DMS53 (cell line): ENCODE results near the gene SAMD14.

Source experiments
- DNase-seq: peaks from one replicate; lab custom pipeline; 2025; lab: John Stamatoyannopoulos, UW

SAMD14 gene

DNA sequence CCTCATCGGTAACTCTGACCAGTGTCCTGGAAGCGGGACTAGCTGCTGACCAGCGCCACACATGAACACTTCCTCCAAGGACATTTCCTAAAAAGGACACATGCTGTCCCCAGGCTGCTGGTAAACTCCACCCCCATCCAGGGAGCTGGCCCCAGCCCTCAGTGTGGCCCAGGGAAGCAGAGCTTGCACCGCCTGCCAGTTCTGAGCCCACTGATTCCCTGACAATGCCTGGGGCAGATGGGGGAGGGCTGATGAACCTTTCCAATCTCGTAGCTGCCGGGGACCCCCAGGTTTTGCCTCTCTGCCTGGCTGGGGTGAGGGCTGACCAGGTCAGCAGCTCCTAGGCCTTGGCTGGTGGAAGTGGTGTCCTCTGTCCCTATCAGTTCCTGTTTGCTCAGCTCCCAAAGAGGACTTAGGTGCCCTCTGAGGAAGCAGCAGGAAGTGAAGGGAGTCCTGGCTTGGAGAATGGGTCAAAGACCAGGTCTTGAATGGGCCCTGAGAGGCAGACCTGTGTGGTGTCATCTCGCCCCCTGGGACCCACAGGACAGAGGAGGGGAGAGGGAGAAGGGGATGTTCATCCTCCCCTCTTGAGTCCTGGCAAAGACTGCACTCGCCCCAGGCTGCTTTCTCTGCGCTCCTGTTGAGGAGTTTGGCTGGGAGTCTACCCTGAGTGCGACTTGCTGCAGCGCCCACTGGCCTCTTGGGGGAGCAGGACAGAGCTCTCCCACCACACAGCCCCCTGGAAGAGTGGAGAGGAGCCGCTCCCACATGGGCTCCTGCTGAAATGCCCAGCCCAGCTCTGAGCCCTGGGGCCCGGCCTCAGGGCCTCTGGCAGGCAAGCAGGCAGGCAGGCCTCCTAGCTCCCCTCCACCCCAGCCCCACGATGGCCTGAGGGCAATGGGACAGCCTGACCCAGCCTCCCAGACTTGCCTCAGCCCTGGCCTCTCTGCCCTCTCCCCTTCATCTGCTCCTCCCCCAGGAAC, 18.0 kb downstream of the SAMD14 start:
- DNase-seq, result peak; percentile 30

DNA sequence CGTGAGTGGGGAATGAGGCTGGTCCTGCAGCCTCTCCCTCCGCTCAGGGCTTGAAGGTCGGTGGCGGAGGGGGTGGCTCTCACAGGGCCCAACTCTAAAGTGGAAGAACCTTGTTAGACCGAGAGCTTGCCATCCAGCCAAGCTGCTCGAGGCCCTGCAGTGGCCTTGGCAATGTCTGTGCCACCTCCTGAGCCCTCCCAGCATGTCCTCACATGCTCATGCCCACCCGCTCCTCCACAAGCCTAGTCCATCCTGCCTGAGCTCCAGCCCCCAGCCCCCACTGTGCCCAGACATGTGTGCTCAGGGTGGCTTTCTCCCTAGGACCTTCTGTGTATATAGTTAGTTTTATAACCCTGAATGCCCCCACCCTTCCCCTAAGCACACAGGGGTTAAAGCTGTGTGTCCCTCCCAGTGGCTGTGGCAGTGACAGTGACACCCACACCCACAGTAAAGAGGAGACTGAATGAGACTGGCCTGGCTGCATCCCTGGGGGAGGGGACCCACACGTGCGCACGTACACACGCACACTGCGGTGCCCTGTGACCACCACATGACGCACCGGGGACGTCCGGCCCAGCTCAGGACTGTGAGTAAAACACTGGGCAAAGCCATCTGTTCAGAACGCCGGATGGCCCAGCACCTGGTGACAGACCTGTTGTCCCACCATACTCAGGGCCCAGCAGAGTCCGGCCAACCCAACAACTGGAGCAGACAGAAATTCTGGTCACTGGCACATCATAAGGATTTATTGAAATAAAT, 19.2 kb downstream of the SAMD14 start:
- DNase-seq, result no peak

DNA sequence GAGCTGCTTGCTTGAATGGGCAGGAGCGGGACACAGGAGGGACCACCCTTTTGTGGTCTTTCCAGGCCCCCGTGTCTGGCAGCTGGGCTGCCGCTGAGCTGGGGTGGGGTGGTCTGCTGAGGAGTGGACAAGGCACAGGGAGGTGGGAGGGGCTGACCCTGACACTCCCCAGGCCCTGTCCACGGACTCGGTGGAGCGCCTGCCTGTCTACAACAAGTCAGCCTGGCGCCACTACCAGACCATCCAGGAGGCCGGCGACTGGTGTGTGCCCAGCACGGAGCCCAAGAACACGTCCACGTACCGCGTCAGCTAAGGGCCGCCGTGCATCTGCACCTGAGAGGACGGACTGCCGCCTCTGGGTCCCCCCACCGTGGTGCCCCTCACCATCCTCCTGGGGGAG, 20.2 kb downstream of the SAMD14 start:
- no peak for DNase-seq

DNA sequence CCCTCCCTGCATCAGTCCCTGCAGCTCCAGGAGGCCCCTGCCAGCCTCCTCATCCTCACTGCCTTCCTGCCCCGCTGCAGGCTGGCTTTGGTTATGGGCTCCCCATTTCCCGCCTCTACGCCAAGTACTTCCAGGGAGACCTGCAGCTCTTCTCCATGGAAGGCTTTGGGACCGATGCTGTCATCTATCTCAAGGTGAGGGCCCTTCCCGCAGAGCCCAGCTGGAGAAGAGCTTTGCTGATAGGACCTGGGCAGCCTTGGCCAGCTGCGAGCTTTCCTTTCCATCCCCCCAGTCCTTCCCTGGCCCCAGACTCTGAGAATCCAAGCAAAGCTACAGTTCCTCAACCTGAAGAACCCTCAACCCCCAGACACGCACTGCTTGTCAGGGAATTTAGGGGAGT, 20.8 kb downstream of the SAMD14 start:
- no peak for DNase-seq

DNA sequence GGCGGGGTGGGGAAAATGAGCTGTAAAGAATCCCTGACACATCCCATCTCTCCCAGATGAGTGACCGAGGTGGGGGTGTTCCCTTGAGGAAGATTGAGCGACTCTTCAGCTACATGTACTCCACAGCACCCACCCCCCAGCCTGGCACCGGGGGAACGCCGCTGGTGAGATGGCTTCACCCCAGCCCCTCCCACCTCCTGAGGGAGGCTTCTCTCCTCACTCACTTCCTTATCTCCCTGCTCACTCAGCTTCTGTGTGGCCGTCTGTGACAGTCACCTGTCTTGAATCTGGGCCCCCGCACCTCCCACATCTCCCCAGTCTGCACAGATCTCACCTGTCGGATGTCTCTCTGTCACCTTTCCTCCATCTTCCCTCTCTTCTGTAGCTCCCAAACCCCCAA, 21.4 kb downstream of the SAMD14 start:
- no peak for DNase-seq

DNA sequence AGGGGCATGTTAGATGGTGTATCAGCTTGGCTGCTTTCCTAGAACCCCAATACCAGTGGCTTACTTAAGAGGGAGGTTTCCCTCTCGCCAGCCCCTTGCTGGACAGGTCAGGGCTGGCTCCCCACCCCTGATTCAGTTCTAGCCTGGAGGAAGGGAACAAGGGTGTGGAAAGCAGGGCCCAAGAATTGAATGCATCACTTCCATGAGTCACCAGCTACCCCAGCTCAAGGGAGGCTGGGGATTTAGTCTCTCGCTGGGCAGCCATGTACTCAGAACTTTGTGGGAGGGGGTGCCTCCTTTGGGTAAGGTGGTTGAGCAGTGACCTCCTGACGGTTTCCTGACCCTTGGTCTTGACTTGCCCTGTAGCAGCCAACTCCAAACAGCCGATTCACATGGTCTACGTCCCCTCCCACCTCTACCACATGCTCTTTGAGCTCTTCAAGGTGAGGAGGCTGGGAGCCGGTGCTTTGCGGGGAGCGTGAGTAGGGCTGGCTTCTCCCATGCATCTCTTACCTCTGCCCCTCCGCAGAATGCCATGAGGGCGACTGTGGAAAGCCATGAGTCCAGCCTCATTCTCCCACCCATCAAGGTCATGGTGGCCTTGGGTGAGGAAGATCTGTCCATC, 22.1 kb downstream of the SAMD14 start:
- no peak for DNase-seq

DNA sequence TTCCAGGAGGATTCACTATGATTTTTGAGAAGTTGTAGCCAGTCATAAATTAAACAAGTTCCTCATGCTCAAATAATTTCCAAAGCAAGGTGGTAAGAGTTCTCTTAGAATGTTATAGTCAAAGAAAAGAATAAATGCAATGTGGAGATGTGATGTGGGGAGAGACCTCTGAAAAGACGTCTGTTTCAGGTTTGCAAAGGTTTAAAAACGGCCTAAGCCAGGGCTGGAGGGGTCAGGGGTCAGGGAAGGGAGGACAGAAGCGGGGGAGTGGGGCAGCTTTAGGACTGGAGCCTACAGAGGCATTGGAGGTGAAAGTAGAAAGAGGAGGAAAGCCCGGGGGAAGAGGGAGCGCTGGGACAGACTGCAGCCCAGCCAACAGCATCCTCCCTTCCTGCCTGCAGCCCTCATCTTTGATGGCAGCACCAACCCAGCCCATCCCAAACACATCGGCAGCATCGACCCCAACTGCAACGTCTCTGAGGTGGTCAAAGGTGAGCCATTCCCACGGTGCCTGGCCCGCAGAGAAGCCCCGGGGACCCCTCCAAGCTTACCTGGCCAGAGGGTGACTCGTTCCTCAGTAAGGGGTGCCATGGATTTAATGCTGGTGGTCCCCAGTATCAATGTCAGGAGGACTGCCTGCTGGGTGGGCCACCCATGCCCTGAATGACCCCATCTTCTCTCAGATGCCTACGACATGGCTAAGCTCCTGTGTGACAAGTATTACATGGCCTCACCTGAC, 23.4 kb downstream of the SAMD14 start:
- DNase-seq, result no peak

DNA sequence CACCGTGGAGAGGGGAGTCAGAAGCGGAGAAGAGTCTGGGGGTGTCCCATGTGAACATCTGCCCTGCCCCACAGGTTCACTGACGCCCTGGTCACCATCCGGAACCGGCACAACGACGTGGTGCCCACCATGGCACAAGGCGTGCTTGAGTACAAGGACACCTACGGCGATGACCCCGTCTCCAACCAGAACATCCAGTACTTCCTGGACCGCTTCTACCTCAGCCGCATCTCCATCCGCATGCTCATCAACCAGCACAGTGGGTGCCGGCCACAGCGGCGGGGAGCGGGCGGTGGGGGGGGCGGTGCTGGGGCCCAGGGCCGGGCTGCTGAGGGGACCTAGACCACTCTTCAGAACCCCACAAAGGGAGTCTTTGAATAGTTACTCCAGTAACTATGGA, 24.1 kb downstream of the SAMD14 start:
- no peak for DNase-seq

DNA sequence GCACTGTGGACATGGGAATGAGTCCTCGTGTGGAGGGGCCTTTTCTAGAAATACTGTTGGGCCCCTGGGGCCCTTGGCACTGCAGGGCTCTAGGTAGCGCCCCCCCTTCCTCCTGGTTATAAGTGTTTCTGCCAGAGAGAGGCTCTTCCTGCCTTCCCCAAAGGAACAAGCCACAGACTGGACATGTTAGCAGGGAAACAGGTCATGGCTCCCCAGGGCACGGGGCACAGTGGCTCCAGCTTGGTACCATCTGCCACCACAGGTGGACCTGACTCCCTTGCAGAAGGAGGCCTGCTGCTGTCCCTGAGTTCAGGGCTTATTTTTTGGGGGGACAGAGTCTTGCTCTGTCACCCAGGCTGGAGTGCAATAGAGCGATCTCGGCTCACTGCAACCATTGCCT, 26.0 kb downstream of the SAMD14 start:
- no peak for DNase-seq

DNA sequence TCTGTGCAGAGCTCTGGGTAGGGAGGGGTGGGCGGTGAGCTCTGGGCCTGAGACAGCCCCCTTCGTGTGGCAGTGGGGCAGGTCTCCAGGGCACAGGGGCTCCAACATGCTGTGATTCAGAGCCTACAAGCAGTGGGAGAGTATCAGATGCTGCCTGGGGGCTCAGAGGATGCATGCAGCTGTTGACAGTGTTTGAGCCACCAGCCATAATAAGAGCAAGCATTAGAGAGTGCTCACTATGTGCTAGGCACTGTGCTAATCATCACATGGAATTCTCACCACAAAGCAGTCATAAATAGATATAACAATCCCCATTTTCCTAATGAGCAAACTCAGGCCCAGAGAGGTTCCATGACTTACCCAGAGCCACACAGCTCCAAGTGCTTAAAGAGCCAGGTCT, 26.7 kb downstream of the SAMD14 start:
- DNase-seq, result no peak

DNA sequence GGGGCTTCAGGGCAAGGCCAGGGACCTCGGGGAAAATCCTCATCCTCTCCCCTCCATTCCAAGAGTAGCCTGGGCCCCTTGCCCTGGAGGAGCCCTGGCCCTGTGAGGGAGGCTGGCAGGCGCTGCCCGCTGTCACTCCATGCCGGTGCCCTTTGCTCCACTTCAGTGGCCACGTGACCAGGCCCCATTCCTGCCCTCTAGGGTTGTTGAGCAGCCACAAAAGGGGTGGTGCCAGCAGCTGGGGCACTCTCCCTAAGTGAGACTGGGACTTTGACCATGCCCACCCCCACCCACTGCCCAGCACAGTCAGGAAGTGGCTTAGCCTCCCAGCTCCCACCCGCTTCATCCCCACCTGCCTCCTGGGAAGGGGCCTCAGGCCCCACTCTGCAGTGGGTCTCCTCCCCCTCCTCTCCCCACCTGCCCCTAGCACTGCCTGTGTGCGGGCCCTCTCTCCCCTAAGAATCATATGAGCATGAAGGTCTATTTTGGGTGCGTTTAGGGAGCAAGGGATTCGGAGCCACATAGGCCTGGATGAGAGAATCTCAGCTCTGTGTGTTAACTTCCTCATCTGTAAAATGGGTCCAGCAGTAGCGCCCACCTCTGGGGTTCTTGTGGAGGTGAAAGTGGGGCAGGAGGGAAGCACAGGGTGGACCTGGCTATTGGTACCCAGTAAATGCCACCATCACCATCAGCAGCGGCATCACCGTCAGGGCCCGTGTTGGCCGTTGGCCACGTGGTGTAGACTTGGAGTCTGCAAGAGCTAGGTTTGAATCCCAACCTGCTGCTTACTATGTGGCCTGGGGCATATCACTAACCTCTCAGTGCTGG, 27.6 kb downstream of the SAMD14 start:
- DNase-seq, result peak; percentile 81

DNA sequence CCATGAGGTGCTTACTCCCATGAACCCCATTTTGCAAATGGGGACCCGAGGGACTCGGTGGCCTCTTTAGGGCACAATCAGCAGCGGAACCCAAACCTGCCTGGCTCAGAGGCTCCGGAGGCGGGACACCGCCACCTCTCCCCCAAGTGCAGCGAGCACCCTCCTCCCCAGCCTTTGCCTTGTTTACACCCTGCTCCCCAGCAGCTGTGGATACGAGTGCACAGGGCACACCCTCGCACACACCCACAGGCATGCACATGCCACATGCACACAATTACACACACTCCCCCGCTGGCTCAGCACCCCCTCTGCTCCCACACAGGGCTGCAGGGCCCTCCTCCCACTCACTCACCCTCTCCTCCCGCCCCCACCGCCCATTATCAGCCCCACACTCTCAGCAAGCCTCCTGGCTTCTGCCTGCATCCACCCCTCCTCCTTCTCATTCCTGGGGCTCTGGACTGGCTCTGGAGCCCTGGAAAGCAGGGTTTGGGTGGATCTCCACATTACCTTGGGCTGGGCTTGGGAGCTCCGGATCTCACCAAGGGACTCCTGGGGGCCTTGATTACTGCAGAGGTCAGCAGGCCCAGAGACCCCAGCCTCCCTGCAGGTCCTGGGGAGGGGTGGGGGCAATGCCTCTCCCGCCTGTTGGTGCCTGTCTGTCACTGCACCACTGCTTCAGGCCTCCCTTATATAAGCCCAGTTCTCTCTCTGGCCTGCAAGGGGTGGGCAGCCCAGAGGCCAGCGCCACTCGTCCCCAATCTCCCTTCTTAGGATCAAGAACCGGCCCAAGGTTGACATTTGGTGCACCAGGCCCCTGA, 28.4 kb downstream of the SAMD14 start:
- DNase-seq, result no peak

DNA sequence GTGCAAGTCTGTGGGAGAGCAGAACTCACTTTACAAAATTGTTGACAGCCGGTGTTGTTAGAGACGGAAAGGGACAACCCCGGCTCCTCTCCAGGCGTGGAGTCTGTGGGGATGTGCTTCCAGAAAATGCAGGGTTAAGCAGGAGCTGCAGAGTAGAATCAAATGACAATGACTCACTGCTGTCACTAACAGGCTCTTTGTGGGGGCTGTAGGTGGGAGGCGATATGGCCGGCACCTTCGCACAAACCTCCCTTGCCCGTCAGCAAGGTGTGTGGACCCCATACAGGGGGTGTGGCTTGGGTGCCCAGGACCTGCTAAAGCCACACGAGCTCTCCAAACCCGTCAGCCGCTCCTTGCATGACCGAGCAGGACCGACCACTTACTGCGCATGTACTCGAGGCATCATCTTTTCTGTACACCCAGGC, 29.0 kb downstream of the SAMD14 start:
- no peak for DNase-seq

DNA sequence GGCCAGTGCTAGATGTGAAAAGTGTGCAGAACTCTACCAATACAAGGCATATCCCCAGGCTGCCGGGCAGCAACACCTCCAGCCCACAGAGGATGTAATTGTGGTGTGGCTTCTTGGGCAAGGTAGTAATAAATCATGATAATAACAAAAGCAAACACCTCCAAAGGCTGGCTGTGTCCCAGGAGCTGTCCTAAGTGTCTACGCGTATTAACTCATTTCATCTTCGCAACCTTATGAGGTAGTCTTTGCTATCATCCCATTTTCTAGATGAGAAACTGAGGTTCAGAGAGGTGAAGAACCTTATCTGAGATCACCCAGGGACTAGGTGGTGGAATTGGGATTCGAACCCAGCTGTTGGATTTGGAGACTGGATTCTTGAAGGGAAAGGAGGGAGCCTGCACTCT, 29.5 kb downstream of the SAMD14 start:
- no peak for DNase-seq

DNA sequence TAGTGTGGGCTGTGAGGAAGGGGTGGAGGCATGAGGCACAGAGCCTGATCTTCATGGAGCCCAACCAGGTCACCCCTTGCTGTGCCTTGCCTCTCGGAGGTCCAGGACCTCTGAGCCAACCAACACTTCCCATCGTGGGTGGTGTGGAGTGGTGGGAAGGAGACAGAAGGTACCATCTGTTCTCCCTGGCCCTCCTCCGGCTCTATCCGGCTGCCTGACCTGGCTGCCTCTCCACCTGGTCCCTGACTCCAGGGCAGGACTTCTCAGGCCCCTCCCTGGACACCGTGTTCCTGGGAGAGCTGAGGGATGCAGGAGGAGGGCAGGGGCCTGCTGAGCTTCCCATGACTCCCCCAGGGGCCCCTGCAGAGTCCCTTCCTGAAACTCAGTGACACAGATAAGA, 31.0 kb downstream of the SAMD14 start:
- DNase-seq, result no peak

DNA sequence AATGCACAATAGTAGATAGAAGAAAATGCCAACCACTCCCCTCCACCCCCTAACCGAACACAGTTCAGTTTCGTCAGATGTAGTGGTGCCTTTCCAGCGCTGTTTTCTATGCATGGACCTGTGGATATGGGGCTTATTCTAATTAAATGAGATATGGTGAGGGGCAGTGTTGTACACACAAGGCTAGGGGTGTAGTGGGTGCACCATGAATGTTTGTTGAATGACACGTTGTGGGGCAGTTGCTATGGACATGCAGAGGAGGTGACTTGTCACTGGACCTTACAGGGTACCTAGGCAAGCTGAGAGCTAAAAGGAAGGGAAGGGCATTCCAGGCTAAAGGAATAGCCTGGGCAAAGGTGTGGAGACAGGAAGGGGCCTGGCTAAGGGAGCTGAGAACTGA, 31.4 kb downstream of the SAMD14 start:
- no peak for DNase-seq

DNA sequence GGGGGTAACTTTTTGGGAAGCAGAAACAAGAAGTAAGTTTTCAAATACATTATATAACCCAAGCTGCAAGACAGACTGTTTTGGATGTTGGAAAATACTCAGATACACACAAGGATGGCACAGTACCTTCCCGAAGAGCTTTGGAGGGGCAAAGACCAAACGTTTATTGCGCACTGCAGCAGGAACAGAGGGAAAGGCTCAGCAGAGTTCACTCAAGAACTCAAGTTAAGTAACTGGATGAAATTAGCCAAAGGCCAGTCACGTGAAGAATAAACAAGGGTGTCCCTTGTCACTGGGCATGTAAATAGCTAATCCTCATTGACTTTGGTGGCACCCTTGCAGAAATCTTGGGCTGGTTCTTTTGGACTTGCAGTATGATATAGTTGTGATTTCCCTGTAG, 32.0 kb downstream of the SAMD14 start:
- no peak for DNase-seq

DNA sequence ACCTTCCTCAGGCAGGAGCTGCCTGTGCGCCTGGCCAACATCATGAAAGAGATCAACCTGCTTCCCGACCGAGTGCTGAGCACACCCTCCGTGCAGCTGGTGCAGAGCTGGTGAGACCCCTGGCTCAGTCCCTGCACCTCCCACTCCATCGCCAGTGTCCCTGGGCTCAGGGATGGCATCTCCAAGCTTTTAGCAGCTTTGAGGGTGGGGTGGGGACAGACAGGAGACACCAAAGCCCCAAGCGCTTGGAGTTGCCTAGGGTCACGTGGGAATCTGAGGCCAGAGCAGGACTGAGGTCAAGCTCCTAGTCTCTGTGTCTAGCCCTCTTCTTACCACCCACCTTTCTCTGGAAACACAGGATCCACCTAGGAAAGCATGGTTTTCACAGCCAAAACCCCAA, 32.5 kb downstream of the SAMD14 start:
- DNase-seq, result no peak

DNA sequence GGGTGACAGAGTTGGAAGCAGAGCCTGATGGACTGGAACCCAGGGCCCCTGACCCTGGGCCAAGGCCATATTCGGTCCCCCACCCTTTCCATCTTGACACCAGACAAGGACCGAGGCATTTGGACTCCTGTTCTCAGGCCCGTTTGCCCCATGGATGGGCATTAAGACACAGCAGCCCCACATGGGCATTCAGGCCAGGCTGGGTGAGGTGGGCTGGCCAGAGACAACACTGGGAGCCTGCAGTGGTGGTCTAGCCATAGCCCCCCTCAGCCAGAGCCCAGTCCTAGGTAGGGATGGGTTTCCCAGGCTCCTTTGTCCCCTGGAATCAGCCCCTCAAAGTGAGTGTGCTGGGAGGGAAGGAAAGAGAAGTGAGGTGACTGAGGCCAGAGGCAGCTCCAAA, 33.2 kb downstream of the SAMD14 start:
- no peak for DNase-seq

DNA sequence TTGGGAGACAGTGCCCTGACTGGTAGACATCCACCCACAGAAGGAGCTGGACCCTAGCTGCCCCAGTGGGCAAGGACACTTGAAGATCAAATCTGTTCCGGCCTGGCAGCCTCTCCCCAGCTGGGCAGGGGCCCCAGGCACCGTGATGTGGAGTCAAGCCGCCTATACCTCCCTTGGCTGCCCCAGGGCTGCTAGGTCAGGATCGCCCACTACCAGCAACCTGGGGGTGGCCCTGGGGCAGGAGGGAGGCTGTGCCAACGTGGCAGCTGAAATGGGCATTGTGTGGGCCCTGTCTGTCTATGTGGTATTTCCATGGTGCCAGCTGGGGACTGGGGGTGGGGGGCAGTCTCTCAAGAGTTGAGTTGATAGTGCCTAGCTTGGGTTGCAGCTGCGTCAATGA, 33.9 kb downstream of the SAMD14 start:
- DNase-seq, result no peak
